Measurements from ENCODE around the gene PDE6H.

Gene PDE6H

GRCh38 chr12:15007551-15007950 lies 34.7 kb downstream of the PDE6H start:
- no peak for DNase-seq

- DNase-seq = peak; percentile 50
Observed at GRCh38 chr12:15011162-15011561, 38.3 kb downstream of the PDE6H start.

DNA sequence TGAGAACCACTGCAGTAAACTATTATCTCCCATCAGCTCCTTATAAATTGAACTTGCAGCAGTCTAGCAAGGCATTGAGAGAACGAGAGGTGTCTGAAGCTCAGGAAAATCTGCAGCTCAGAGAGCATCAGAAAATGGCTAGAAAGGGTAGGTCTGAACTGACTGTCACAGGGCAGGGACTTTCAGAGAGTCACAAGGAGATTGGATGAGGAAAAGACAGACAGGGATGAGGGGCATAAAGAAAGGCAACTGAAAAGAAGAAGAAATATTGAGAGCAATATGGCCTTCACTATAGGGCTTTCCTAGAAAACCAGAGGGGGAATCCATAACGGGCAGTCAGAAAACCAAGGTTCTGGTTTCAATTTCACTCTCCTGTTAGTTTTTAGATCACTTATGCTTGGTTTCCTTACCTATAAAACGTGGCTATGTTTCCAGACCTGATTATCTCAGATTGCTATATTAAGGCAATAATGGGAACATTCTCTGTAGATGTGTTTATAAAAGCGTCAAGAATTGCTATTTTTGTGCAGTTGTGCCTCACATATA lies 40.9 kb downstream of the PDE6H start:
- DNase-seq = no peak

GRCh38 chr12:15014708-15015107 lies 41.9 kb downstream of the PDE6H start:
- DNase-seq = no peak

DNA sequence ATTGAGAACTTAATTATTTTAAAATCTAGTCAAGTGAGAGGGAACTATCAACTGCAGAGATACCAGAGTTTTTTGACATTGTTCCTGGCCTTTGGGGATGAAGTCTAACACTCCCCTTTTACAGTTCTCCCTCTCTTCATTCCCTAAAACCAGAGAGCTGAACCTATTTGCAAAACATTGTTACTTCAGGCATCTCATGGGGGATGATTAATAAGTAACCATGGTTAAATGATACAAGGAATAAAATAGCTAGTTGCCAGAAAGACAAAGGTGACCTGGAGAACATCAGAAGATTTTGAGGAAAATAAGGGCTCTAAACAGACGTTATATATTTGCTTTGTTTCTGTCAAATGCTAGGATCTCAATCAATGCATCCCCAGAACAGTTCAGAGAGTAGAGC lies 42.3 kb downstream of the PDE6H start:
- DNase-seq = no peak

- no peak for DNase-seq
Observed at GRCh38 chr12:15020156-15020555, 47.3 kb downstream of the PDE6H start.
